ENCODE results near the gene GALNT14.

Gene GALNT14

DNA sequence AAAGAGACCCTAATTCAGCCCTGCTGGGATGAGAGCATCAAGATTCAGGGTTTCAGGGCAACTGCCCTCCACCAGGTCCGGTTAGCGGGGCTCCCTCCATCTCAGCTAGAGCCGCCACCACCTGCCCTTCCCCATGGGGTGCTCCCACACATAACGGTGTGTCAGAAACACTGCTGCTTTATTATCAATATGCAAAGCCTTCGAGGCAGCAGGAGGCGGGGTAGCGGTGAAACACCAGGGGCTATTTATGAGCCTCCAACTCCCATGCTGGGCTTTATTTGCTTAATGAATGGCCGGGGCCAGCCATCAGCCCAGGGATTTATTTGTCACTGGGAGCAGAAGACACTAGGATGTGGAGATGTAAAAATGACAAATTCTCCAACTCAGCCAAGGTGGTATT, 109.8 kb downstream of the GALNT14 start:
- no peak for TF ChIP-seq CTCF (IDR thresholded peaks at IDR 0.05; ENCODE audit: poor library complexity, severe bottlenecking)
- Histone ChIP-seq H3K27me3 (ENCODE audit: insufficient read depth, poor library complexity, severe bottlenecking) (no peaks in the 10 kb centered on the region), H3K4me3 (ENCODE audit: severe bottlenecking) (no peak overlapping the region), H3K9me3 (ENCODE audit: severe bottlenecking) (no peaks in the 10 kb centered on the region), H3K27ac (ENCODE audit: poor library complexity, severe bottlenecking) (no peak overlapping the region), H3K4me1 (ENCODE audit: insufficient read depth, poor library complexity, severe bottlenecking) (no peaks in the 10 kb centered on the region), H3K36me3 (ENCODE audit: low read depth) (no peaks in the 10 kb centered on the region)
- no peak for DNase-seq (ENCODE audit: low spot score)
- no peak for ATAC-seq (ENCODE audit: low read depth)

DNA sequence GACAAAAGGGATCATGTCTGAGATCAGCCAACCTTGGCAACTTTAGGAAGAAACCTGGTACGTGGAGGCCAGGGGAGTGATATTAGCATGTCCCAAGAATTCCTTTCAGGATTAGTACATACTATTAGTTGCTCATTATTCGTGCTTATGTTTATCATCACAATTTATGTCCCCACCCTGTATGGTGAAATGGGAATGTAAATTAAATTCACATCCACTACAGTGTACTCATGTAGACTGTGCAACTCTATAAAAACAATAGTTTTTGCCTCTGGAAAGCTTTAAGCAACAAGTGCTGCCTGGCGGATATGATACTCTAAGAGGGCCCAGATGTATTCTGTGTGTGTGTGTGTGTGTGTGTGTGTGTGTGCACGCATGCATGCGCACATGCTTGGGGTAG, 110.7 kb downstream of the GALNT14 start:
- ATAC-seq (ENCODE audit: low read depth) (no peak), DNase-seq (ENCODE audit: low spot score) (no peak)
- Histone ChIP-seq H3K36me3 (ENCODE audit: low read depth) (no peaks in the 10 kb centered on the region), H3K4me3 (ENCODE audit: severe bottlenecking) (no peak overlapping the region), H3K27ac (ENCODE audit: poor library complexity, severe bottlenecking) (no peak overlapping the region), H3K9me3 (ENCODE audit: severe bottlenecking) (no peaks in the 10 kb centered on the region), H3K4me1 (ENCODE audit: insufficient read depth, poor library complexity, severe bottlenecking) (no peaks in the 10 kb centered on the region), H3K27me3 (ENCODE audit: insufficient read depth, poor library complexity, severe bottlenecking) (no peaks in the 10 kb centered on the region)
- no peak for TF ChIP-seq CTCF (IDR thresholded peaks at IDR 0.05; ENCODE audit: poor library complexity, severe bottlenecking)

DNA sequence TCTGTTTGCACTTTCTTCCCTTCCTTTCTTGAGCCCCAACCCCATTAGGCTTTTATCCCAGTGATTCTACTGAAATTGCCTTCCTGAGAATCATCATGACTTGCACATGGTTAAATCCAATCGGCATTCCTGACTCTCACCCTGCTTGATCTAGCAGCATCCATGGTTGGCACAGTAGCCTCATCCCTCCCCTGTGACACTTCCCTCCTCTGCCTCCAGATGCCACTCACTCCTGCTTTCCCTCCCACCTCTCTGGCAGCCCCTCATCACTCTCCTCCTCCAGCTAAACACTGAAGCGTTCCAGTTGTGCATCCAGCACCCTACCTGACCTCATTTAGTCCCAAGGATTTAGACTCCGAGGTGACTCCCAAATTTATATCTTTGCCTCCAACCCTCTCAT, 114.7 kb downstream of the GALNT14 start:
- H3K36me3 ChIP-seq (ENCODE audit: low read depth): no peaks in the 10 kb centered on the region
- no peak overlapping the region for H3K4me3 ChIP-seq (ENCODE audit: severe bottlenecking)
- H3K9me3 ChIP-seq (ENCODE audit: severe bottlenecking): no peaks in the 10 kb centered on the region
- no peaks in the 10 kb centered on the region for H3K27me3 ChIP-seq (ENCODE audit: insufficient read depth, poor library complexity, severe bottlenecking)
- TF ChIP-seq CTCF (IDR thresholded peaks at IDR 0.05; ENCODE audit: poor library complexity, severe bottlenecking): no peak
- no peak for ATAC-seq (ENCODE audit: low read depth)
- DNase-seq (ENCODE audit: low spot score): no peak
- H3K27ac ChIP-seq (ENCODE audit: poor library complexity, severe bottlenecking): no peak overlapping the region
- H3K4me1 ChIP-seq (ENCODE audit: insufficient read depth, poor library complexity, severe bottlenecking): no peaks in the 10 kb centered on the region

DNA sequence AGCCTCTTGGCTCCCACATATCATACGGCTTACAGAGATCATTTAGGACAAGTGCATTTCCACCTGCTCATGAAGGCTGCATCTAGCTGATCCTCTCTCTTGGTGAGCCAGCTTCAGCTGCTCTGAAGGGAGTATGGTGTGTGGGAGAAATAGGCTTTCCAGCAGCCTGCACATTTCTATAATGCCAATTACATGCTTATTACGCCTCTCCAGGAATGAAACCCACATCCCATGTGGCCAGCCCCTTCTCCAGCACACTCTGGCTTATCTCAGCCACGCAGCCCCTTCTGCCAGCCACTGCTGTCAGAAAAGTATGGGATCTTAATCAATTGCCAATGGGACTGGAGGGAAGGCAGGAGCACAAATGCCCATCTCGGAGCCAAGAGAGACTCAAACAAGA, 117.5 kb downstream of the GALNT14 start:
- no peak for ATAC-seq (ENCODE audit: low read depth)
- no peaks in the 10 kb centered on the region for H3K27me3 ChIP-seq (ENCODE audit: insufficient read depth, poor library complexity, severe bottlenecking)
- TF ChIP-seq CTCF (IDR thresholded peaks at IDR 0.05; ENCODE audit: poor library complexity, severe bottlenecking): no peak

GRCh38 chr2:31018280-31018679, 120.0 kb downstream of the GALNT14 start:
- no peak for ATAC-seq (ENCODE audit: low read depth)
- no peak for DNase-seq (ENCODE audit: low spot score)
- Histone ChIP-seq H3K27me3 (ENCODE audit: insufficient read depth, poor library complexity, severe bottlenecking) (no peaks in the 10 kb centered on the region), H3K27ac (ENCODE audit: poor library complexity, severe bottlenecking) (no peak overlapping the region), H3K9me3 (ENCODE audit: severe bottlenecking) (no peaks in the 10 kb centered on the region), H3K4me1 (ENCODE audit: insufficient read depth, poor library complexity, severe bottlenecking) (no peaks in the 10 kb centered on the region), H3K4me3 (ENCODE audit: severe bottlenecking) (no peak overlapping the region), H3K36me3 (ENCODE audit: low read depth) (no peaks in the 10 kb centered on the region)
- no peak for TF ChIP-seq CTCF (IDR thresholded peaks at IDR 0.05; ENCODE audit: poor library complexity, severe bottlenecking)

More for the DNA sequence above, 117.5 kb downstream of the GALNT14 start:
- Histone ChIP-seq H3K27ac (ENCODE audit: poor library complexity, severe bottlenecking) (no peak overlapping the region), H3K9me3 (ENCODE audit: severe bottlenecking) (no peaks in the 10 kb centered on the region), H3K4me3 (ENCODE audit: severe bottlenecking) (no peak overlapping the region), H3K4me1 (ENCODE audit: insufficient read depth, poor library complexity, severe bottlenecking) (no peaks in the 10 kb centered on the region), H3K36me3 (ENCODE audit: low read depth) (no peaks in the 10 kb centered on the region)
- DNase-seq (ENCODE audit: low spot score): no peak

Measured in RWPE2 (cell line).